PC-9 (cell line): ENCODE results near the gene HOXB9.

Experiments used
- EZH2 ChIP-seq: fragments of 200-600 bp; sonication (generic); IDR thresholded peaks from 2 replicates; pipeline ENCODE4 v1.8.0; 2017; ENCODE audit warnings: antibody characterized with exemption, low read depth
- TF ChIP-seq, protein P1 (sequence below): fragments of 200-600 bp; sonication (generic); conservative IDR thresholded peaks from 2 replicates; pipeline ENCODE4 v1.6.1; 2017; ENCODE audit warnings: mixed run types, antibody characterized with exemption, mild to moderate bottlenecking, moderate library complexity

DNA sequence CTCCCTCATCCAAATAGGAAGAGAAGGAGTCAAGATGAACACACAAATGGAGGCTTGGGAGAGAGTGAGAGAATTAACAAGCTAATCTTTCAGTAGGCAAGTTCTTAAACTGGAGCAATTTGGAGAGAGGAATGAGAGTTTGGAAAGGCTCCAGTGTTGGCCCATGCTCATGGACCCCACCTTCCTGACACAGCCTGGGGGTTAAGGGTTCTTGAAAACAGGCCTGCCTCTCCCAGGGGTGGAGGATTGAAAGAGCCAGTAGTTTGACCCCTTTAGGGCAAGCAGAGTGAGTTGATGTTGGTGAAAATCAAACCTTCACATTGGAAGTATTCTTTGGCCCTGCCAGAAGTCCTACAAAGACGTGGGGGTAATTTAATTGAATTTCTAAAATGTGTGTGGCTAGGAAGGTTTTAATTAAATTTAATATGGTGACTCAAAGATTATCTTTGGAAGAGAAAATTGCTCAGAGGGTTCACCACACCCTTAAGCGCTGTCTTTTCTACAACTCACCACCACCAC is 41.9 kb downstream of the HOXB9 start:
- TF ChIP-seq, protein P1, sequence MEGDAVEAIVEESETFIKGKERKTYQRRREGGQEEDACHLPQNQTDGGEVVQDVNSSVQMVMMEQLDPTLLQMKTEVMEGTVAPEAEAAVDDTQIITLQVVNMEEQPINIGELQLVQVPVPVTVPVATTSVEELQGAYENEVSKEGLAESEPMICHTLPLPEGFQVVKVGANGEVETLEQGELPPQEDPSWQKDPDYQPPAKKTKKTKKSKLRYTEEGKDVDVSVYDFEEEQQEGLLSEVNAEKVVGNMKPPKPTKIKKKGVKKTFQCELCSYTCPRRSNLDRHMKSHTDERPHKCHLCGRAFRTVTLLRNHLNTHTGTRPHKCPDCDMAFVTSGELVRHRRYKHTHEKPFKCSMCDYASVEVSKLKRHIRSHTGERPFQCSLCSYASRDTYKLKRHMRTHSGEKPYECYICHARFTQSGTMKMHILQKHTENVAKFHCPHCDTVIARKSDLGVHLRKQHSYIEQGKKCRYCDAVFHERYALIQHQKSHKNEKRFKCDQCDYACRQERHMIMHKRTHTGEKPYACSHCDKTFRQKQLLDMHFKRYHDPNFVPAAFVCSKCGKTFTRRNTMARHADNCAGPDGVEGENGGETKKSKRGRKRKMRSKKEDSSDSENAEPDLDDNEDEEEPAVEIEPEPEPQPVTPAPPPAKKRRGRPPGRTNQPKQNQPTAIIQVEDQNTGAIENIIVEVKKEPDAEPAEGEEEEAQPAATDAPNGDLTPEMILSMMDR, result no peak
- TF ChIP-seq EZH2, result no peak
